Brain microvascular endothelial cell (primary cell): ENCODE results near the gene SH3BP4.

Experiments
- DNase-seq: peaks from one replicate; pipeline ENCODE4 v3.0.0-alpha.2; 2020
- H3K27ac ChIP-seq: fragments of 250-450 bp; sonication (Bioruptor Pico); 2 replicates; pipeline ENCODE4 v1.5.1; 2020; ENCODE audit warnings: mild to moderate bottlenecking, moderate library complexity
- H3K27me3 ChIP-seq: fragments of 250-450 bp; sonication (Bioruptor Pico); replicated peaks from 2 replicates; pipeline ENCODE4 v1.5.1; 2020; ENCODE audit warnings: mild to moderate bottlenecking
- H3K36me3 ChIP-seq: fragments of 250-450 bp; sonication (Bioruptor Pico); replicated peaks from 2 replicates; pipeline ENCODE4 v1.5.1; 2020; ENCODE audit warnings: mild to moderate bottlenecking
- H3K4me3 ChIP-seq: 2 replicates; pipeline ENCODE4 v1.5.1; 2011; ENCODE audit warnings: low read depth, mild to moderate bottlenecking, control low read depth, low read length, moderate library complexity
- in situ Hi-C: cut with HindIII; loops from 2 replicates; pipeline ENCODE4 v1.10.0; 2017; ENCODE audit warnings: low sequenced_read_pairs, low pct_ligation_motif_present
- TF ChIP-seq, protein P1 (sequence below): IDR thresholded peaks from 2 replicates; pipeline ENCODE4 v1.5.1; 2011; ENCODE audit warnings: low read depth, mild to moderate bottlenecking, moderate library complexity, low read length, control low read depth, inconsistent platforms; ENCODE audit errors: missing control alignments

Gene SH3BP4

DNA sequence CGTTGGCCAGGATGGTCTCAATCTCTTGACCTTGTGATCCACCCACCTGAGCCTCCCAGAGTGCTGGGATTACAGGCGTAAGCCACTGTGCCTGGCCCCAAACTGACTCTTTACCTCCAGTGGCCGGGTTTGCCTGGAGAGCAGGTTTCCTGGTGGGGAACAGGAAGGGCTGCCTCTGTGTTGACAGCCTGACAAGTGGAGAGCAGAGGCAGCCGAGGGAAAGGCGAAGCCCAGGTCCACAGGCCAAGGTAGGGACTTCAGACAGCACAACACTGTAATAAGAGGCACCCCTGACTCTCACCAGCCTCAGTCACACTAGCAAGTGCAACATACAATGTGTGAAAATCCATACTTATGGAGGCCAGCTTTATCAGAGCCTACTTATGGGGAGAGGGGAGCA is 16.5 kb upstream of the SH3BP4 start:
- no peak overlapping the region for H3K4me3 ChIP-seq
- in situ Hi-C loops: no loop called here
- TF ChIP-seq, protein P1, sequence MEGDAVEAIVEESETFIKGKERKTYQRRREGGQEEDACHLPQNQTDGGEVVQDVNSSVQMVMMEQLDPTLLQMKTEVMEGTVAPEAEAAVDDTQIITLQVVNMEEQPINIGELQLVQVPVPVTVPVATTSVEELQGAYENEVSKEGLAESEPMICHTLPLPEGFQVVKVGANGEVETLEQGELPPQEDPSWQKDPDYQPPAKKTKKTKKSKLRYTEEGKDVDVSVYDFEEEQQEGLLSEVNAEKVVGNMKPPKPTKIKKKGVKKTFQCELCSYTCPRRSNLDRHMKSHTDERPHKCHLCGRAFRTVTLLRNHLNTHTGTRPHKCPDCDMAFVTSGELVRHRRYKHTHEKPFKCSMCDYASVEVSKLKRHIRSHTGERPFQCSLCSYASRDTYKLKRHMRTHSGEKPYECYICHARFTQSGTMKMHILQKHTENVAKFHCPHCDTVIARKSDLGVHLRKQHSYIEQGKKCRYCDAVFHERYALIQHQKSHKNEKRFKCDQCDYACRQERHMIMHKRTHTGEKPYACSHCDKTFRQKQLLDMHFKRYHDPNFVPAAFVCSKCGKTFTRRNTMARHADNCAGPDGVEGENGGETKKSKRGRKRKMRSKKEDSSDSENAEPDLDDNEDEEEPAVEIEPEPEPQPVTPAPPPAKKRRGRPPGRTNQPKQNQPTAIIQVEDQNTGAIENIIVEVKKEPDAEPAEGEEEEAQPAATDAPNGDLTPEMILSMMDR: no peak
- H3K27ac ChIP-seq: no peak overlapping the region
- H3K36me3 ChIP-seq: no peaks in the 10 kb centered on the region
- H3K27me3 ChIP-seq: no peaks in the 10 kb centered on the region
- no peak for DNase-seq

DNA sequence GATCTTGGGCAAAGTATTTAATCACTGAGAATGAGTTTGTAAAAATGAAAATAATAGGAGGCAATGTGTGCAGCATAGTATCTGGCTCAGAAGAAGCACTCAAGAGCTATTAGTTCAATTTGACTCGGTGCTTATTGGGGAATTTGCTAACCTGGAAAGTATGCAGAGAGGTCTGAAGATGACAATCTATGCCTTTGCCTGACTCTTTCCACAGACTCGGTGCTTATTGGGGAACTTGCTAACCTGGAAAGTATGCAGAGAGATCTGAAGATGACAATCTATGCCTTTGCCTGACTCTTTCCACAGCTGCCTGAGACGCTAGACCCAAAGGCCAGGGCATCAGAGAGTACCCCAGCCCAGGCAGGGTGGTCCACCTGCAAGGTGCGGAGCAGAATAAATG is 12.2 kb upstream of the SH3BP4 start:
- H3K27me3 ChIP-seq: no peaks in the 10 kb centered on the region
- no peak overlapping the region for H3K4me3 ChIP-seq
- DNase-seq: no peak
- TF ChIP-seq, protein P1: no peak
- no peak overlapping the region for H3K27ac ChIP-seq
- in situ Hi-C loops: no loop called here
- no peaks in the 10 kb centered on the region for H3K36me3 ChIP-seq

DNA sequence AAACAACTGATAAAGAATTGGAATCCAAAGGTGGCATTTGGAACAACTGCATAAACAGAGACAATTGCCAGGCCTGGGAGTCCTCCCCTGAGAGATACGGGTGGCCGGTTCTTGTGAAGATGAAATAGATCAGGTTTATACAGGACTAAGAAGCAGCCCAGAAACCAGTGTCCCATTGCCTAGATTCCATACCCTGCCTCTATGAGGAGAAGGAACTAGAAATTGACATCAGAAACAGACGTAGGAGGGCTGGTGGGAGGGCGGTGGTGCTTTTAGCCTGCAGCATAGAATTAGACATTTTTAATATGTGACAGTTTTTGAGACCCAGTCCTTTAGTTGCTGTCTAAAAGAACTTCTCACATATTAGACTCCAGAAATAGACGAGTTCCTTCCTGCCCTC is 11.8 kb upstream of the SH3BP4 start:
- H3K27me3 ChIP-seq: no peaks in the 10 kb centered on the region
- in situ Hi-C loops: no loop called here
- TF ChIP-seq, protein P1: no peak

DNA sequence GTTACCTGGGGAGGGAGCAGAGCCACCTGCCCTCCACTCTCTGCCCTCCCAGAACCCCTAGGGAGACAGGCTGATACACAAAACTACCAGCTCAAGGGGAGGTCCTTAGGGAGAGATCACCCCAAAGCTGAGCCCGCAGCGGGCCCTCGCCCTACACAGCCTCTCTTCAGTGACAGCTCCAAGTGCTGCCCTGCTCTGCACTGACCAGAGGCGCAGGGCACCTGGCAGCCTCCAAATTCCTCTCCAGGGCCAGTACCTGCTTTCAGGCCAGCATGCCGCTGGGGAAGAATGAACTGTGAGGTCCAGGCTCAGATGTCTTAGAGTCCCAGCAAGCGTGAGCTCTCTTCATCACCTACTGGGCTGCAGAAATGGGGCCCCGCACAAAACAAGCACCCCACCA is 11.3 kb upstream of the SH3BP4 start:
- in situ Hi-C loops: no loop called here
- TF ChIP-seq, protein P1: no peak
- no peak overlapping the region for H3K4me3 ChIP-seq
- no peak overlapping the region for H3K27ac ChIP-seq
- DNase-seq: no peak
- no peaks in the 10 kb centered on the region for H3K36me3 ChIP-seq
- H3K27me3 ChIP-seq: no peaks in the 10 kb centered on the region

More for the DNA sequence above, 11.8 kb upstream of the SH3BP4 start:
- H3K4me3 ChIP-seq: no peak overlapping the region
- DNase-seq: no peak
- H3K27ac ChIP-seq: no peak overlapping the region
- H3K36me3 ChIP-seq: no peaks in the 10 kb centered on the region

DNA sequence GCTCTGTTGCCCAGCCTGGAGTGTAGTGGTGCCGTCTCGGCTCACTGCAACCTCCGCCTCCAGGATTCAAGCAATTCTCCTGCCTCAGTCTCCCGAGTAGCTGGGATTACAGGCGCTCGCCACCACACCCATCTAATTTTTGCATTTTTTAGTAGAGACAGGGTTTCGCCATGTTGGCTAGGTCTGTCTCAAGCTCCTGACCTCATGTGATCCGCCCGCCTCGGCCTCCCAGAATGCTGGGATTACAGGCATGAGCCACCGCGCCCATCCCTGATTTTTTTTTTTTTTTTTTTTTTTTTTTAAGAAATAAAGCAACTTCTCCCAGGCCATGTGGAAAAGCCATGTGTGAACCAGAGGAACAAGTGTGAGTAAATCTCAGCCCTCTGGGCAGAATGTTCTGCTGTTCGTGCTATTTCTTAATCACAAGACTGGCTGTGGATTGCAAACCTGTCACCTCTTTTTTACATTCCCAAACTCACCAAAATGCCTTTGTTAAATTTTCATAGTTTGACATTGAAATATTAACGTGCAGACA is 6.4 kb upstream of the SH3BP4 start:
- no peak overlapping the region for H3K27ac ChIP-seq
- DNase-seq: no peak
- in situ Hi-C loops: no loop called here
- TF ChIP-seq, protein P1: no peak
- no peaks in the 10 kb centered on the region for H3K27me3 ChIP-seq
- no peaks in the 10 kb centered on the region for H3K36me3 ChIP-seq
- no peak overlapping the region for H3K4me3 ChIP-seq

DNA sequence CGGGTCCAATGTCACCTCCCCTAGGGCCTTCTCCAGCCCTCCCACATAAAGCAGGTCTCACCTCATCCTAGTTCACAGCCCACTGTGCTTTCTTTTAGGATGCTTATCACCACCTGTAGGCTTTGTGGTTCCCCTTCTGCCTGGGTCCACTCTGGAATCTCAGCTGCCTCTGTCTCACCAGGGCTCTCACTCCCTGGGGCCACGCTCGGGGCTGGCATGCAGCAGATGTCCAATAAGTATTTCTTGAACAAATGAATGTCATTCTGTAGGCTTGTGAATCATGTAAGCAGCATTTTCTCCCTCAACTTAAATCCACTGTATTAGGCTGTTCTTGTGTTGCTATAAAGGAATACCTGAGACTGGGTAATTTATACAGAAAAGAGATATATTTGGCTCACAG is 4.3 kb upstream of the SH3BP4 start:
- Histone ChIP-seq H3K4me3 (no peak overlapping the region), H3K27me3 (no peaks in the 10 kb centered on the region), H3K36me3 (no peaks in the 10 kb centered on the region), H3K27ac (no peak overlapping the region)
- DNase-seq: no peak
- in situ Hi-C loops: no loop called here
- TF ChIP-seq, protein P1: no peak
